ENCODE results near the gene KLHDC8A.
"Not testable (repeated sequence)": the region's sequence is repeated elsewhere in the genome, so short reads cannot be mapped to it uniquely, and the experiment has no call there.

The KLHDC8A gene

GRCh38 chr1:205356440-205357139 is at the start of gene KLHDC8A:
Gene KLHDC8A, minus strand, starts transcription at chr1:205356922. Its CDS starts 13,318 bp downstream, at chr1:205343604.
- TF ChIP-seq CTCF (IDR thresholded peaks at IDR 0.05; ENCODE audit: low read depth, low read length) = no peak
- DNase-seq (ENCODE audit: low read depth in 2 of 2) = peak in 1 of 2 donors; percentile 54
- H3K4me3 ChIP-seq (replicated peaks in 1 of 2; ENCODE audit: low read depth in 2 of 2, low read length in 2 of 2) = no peak within 1 kb of the TSS

GRCh38 chr1:205406252-205406651 is 49.5 kb upstream of the KLHDC8A start:
- H3K4me3 ChIP-seq (replicated peaks in 1 of 2; ENCODE audit: low read depth in 2 of 2, low read length in 2 of 2); DNase-seq (ENCODE audit: low read depth in 2 of 2): not testable (repeated sequence)

- not testable (repeated sequence) for H3K4me3 ChIP-seq (replicated peaks in 1 of 2; ENCODE audit: low read depth in 2 of 2, low read length in 2 of 2); DNase-seq (ENCODE audit: low read depth in 2 of 2)
Observed at GRCh38 chr1:205404484-205404883, 47.8 kb upstream of the KLHDC8A start.

GRCh38 chr1:205398586-205398985 is 41.9 kb upstream of the KLHDC8A start:
- no peak overlapping the region for H3K4me3 ChIP-seq (replicated peaks in 1 of 2; ENCODE audit: low read depth in 2 of 2, low read length in 2 of 2)
- no peak for TF ChIP-seq CTCF (IDR thresholded peaks at IDR 0.05; ENCODE audit: low read depth, low read length)
- DNase-seq (ENCODE audit: low read depth in 2 of 2) = no peak

- peak; percentile 52 to 70 for DNase-seq (ENCODE audit: low read depth in 2 of 2)
- no peak overlapping the region for H3K4me3 ChIP-seq (replicated peaks in 1 of 2; ENCODE audit: low read depth in 2 of 2, low read length in 2 of 2)
- TF ChIP-seq CTCF (IDR thresholded peaks at IDR 0.05; ENCODE audit: low read depth, low read length) = peak; percentile 70
Observed at GRCh38 chr1:205396967-205397616, 40.4 kb upstream of the KLHDC8A start.

GRCh38 chr1:205395616-205396015 is 38.9 kb upstream of the KLHDC8A start:
- no peak for TF ChIP-seq CTCF (IDR thresholded peaks at IDR 0.05; ENCODE audit: low read depth, low read length)
- H3K4me3 ChIP-seq (replicated peaks in 1 of 2; ENCODE audit: low read depth in 2 of 2, low read length in 2 of 2) = no peak overlapping the region
- no peak for DNase-seq (ENCODE audit: low read depth in 2 of 2)

GRCh38 chr1:205392650-205393049 is 35.9 kb upstream of the KLHDC8A start:
- no peak for TF ChIP-seq CTCF (IDR thresholded peaks at IDR 0.05; ENCODE audit: low read depth, low read length)
- DNase-seq (ENCODE audit: low read depth in 2 of 2) = no peak
- no peak overlapping the region for H3K4me3 ChIP-seq (replicated peaks in 1 of 2; ENCODE audit: low read depth in 2 of 2, low read length in 2 of 2)

- no peak for DNase-seq (ENCODE audit: low read depth in 2 of 2)
- H3K4me3 ChIP-seq (replicated peaks in 1 of 2; ENCODE audit: low read depth in 2 of 2, low read length in 2 of 2) = no peak overlapping the region
- TF ChIP-seq CTCF (IDR thresholded peaks at IDR 0.05; ENCODE audit: low read depth, low read length) = no peak
Observed at GRCh38 chr1:205391386-205391785, 34.7 kb upstream of the KLHDC8A start.

All from cardiac fibroblast (primary cell).